ENCODE measurements around the gene RFT1. TPM values are rescaled to one million over a fixed set of nuclear protein-coding genes. Genes with fewer than 3 reads are reported as not detected.

Gene RFT1
- total and polyA plus RNA-seq, 2 of the 13 experiments (the other 11 are each of a cell fraction or from before 2014, with no cell fraction given) = 23.2 to 37.0 TPM

GRCh38 chr3:53097887-53098286, 32.3 kb downstream of the RFT1 start (continued):
- no peak for TF ChIP-seq ZHX1 (CRISPR knock-in tag; IDR thresholded peaks at IDR 0.05; ENCODE audit: low read depth)
- TF ChIP-seq, protein P1, sequence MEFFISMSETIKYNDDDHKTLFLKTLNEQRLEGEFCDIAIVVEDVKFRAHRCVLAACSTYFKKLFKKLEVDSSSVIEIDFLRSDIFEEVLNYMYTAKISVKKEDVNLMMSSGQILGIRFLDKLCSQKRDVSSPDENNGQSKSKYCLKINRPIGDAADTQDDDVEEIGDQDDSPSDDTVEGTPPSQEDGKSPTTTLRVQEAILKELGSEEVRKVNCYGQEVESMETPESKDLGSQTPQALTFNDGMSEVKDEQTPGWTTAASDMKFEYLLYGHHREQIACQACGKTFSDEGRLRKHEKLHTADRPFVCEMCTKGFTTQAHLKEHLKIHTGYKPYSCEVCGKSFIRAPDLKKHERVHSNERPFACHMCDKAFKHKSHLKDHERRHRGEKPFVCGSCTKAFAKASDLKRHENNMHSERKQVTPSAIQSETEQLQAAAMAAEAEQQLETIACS (CRISPR knock-in tag; IDR thresholded peaks at IDR 0.05) = no peak
- no peak for TF ChIP-seq TFDP2 (CRISPR knock-in tag; IDR thresholded peaks at IDR 0.05)
- TF ChIP-seq, protein P2, sequence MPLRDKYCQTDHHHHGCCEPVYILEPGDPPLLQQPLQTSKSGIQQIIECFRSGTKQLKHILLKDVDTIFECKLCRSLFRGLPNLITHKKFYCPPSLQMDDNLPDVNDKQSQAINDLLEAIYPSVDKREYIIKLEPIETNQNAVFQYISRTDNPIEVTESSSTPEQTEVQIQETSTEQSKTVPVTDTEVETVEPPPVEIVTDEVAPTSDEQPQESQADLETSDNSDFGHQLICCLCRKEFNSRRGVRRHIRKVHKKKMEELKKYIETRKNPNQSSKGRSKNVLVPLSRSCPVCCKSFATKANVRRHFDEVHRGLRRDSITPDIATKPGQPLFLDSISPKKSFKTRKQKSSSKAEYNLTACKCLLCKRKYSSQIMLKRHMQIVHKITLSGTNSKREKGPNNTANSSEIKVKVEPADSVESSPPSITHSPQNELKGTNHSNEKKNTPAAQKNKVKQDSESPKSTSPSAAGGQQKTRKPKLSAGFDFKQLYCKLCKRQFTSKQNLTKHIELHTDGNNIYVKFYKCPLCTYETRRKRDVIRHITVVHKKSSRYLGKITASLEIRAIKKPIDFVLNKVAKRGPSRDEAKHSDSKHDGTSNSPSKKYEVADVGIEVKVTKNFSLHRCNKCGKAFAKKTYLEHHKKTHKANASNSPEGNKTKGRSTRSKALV (CRISPR knock-in tag; IDR thresholded peaks at IDR 0.05) = no peak
- no peak for TF ChIP-seq NFYB (CRISPR knock-in tag; IDR thresholded peaks at IDR 0.05)
